GM18502 (cell line): ENCODE data around the gene OSBPL5.
A peak's percentile ranks its signal among the peaks of the same experiment; 100 is the strongest.
"Not testable (repeated sequence)": the region's sequence is repeated elsewhere in the genome, so short reads cannot be mapped to it uniquely, and the experiment has no call there.

Experiments used
- ATAC-seq: cut with Tn5 transposase; IDR thresholded peaks from one replicate; pipeline ENCODE4 v1.9.1; 2021; ENCODE audit warnings: mild to moderate bottlenecking; ENCODE audit not compliant: unreplicated experiment, poor library complexity

Gene OSBPL5

GRCh38 chr11:3063876-3064275, 101.2 kb downstream of the OSBPL5 start:
- ATAC-seq = not testable (repeated sequence)

GRCh38 chr11:3063432-3063831, 101.7 kb downstream of the OSBPL5 start:
- ATAC-seq = not testable (repeated sequence)

GRCh38 chr11:3060436-3061025, 104.6 kb downstream of the OSBPL5 start:
- no peak for ATAC-seq

GRCh38 chr11:3058753-3059664, 106.1 kb downstream of the OSBPL5 start:
- ATAC-seq = no peak

GRCh38 chr11:3057069-3057963, 107.8 kb downstream of the OSBPL5 start, which contains the start of gene CARS1:
CARS1 (minus strand) TSS chr11:3057423; CDS start chr11:3057367, 56 bp downstream.
- ATAC-seq = peak; percentile 96

GRCh38 chr11:3056296-3057068, 108.6 kb downstream of the OSBPL5 start:
- ATAC-seq = peak; percentile 8

- no peak for ATAC-seq
These were observed 109.2 kb downstream of the OSBPL5 start for GRCh38 chr11:3055891-3056290.

GRCh38 chr11:3052567-3052966, 112.5 kb downstream of the OSBPL5 start:
- no peak for ATAC-seq

- ATAC-seq = no peak
These were observed 113.0 kb downstream of the OSBPL5 start for GRCh38 chr11:3052109-3052479.

- no peak for ATAC-seq
These were observed 113.7 kb downstream of the OSBPL5 start for GRCh38 chr11:3051196-3052108.

- ATAC-seq = no peak
These were observed 114.5 kb downstream of the OSBPL5 start for GRCh38 chr11:3050386-3051195.

- ATAC-seq = peak; percentile 92
These were observed 115.5 kb downstream of the OSBPL5 start for GRCh38 chr11:3049430-3050243.

GRCh38 chr11:3047637-3048036, 117.5 kb downstream of the OSBPL5 start:
- ATAC-seq = no peak

- ATAC-seq = no peak
These were observed 118.5 kb downstream of the OSBPL5 start for GRCh38 chr11:3046641-3047040.

- ATAC-seq = no peak
These were observed 118.9 kb downstream of the OSBPL5 start for GRCh38 chr11:3046190-3046589.

- ATAC-seq = no peak
These were observed 120.2 kb downstream of the OSBPL5 start for GRCh38 chr11:3044915-3045314.

- ATAC-seq = no peak
These were observed 121.1 kb downstream of the OSBPL5 start for GRCh38 chr11:3044004-3044403.
